SH-SY5Y (cell line): Measurements from ENCODE around the gene RCOR3.

Experiments
- GATA2 ChIP-seq: IDR thresholded peaks from 2 replicates; pipeline ENCODE4 v1.6.1; 2011; ENCODE audit warnings: mild to moderate bottlenecking, low read depth, low read length
- GATA3 ChIP-seq: IDR thresholded peaks from 2 replicates; pipeline ENCODE4 v1.6.1; 2011; ENCODE audit warnings: low read depth, mild to moderate bottlenecking, low read length, moderate library complexity

DNA sequence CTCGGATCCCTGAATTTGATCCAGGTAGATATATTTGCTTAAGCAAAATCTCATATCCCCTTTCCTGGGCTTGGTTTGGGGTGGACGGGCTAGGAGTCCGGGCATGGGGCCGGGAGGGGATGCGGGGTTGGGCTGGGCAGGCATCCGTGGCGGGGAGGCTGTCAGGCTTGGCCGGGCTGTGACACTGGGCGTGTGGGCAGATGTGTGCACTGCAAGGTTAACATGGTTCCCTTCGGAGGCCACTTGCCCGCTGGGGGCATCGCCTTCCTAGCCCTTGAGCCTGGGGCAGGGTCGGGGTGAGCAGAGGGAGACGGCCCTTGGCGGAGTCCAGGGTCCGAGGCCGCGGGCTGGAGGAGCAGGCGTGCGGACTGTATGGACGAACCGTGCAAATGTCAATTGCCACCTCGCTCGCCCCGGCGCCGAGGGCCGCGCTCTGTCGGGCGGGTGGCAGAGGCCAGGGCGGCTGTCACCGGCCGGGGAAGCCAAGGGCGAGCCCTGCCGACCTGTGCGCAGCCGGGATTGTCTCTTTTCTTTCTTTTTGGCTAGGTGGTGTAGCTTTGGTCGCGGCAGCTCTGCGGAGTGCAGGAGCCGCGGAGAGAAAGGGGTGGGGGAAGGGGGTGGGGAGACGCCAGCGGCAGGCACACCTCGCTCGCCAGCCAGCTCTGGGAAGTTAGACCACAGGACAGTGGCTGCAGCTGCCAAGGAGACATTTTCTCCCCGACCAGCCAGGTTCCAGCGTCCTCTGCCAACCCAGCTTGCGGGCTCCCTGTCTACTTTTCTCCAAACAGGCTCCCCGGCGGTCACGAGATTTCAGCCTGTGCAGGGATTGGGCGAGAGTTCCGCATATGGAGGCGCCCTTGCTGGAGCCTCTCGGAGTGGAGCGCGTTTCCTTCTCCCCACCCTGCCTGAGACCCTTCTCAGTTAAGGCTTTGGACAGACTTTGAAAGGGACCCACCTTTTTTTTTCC lies 1.3 kb downstream of the RCOR3 start:
- no peak for TF ChIP-seq GATA3
- TF ChIP-seq GATA2 = no peak
